AG04449 (cell line): Measurements from ENCODE around the gene PHF21B.
"Not testable (repeated sequence)": the region's sequence is repeated elsewhere in the genome, so short reads cannot be mapped to it uniquely, and the experiment has no call there.

ENCODE experiments used
- CTCF ChIA-PET: fragments of 350-600 bp; formaldehyde crosslinking; extraction: SDS; loops from one replicate; lab custom pipeline; 2021; ENCODE audit warnings: antibody characterized with exemption; lab: Yijun Ruan, JAX
- POLR2A ChIA-PET: fragments of 400-600, 350-600 bp; formaldehyde crosslinking; extraction: SDS; loops from one replicate; lab custom pipeline; 2020; ENCODE audit warnings: antibody characterized with exemption, inconsistent platforms; lab: Yijun Ruan, JAX
- DNase-seq: peaks from one replicate; pipeline ENCODE4 v3.0.0-alpha.2; 2010; ENCODE audit warnings: low read depth, low spot score
- H3K4me3 ChIP-seq: 2 replicates; pipeline ENCODE4 v1.5.1; 2011; ENCODE audit warnings: low read depth, mild to moderate bottlenecking, control low read depth, low read length
- CTCF ChIP-seq: IDR thresholded peaks from one replicate; pipeline ENCODE4 v1.5.1; 2011; ENCODE audit warnings: mild to moderate bottlenecking, moderate library complexity, low read length, control low read depth, inconsistent platforms; ENCODE audit not compliant: insufficient read depth; ENCODE audit errors: missing control alignments

Gene PHF21B

GRCh38 chr22:44907765-44908737 lies 101.8 kb downstream of the PHF21B start:
- ChIA-PET CTCF (no interaction called here), POLR2A (no interaction called here)
- no peak overlapping the region for H3K4me3 ChIP-seq
- no peak for DNase-seq
- TF ChIP-seq CTCF, result no peak

DNA sequence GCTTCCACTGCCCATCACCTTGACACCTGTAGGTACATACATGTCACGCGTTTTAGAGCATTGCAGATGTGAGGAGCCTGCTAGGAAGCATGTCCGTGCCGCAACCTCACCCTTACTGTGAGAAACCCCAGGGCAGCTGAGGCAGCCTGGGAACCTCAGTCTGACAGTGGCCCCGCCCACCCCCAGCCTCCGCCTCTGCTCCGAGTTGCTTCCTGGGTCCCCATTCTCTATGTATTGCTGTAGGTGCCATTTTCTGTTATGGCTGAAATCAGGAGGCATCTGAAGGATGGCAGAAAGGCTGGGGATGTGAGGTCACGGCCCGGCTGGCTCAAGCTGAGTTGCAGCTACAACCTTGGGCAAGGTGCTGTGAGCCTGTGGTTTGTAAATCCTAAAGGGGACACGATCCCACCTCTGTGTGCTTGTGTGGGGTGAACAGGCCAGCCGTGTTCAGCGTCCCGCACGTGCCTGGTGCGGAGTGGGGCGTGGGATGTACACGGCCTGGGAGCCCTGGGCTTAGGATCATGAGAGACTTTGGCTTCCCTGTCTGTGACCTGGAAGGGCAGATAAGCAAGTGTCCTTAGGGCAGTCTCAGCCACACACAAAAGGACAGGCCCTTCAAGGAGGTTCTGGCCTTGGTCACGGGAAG lies 102.7 kb downstream of the PHF21B start:
- no peak overlapping the region for H3K4me3 ChIP-seq
- ChIA-PET CTCF (no interaction called here), POLR2A (no interaction called here)
- DNase-seq, result no peak
- no peak for TF ChIP-seq CTCF

DNA sequence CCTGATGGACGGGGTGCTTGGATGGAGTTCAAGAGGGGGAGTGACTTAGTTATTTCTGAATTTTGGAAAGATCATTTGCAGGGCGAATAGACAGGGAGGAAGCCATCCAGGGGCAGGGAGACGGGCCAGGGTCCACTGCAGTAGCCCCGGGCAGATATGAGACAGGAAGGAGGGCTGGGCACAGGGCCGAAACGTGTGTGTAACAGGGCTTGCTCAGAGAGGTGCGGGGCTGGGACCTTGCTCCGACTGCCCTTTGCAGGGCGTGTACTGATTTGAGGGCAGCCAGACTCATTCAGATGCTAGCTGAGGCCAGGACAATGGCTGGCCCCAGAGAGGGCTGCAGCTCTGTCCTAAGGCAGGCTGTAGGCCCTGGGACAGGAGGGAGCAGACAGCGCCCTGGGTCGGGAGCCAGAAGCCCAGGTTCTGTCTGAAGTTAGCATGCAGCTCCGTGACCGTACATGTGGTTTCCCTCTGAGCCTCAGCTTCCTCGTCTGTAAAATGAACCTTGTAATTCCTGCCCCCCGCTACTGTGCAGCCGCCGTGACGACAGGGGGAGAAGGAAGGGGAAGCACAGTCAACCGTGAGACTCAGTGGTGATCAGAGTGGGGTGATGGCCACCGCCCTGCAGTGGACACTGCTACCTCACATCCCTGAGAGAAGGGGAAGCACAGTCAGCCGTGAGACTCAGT lies 103.4 kb downstream of the PHF21B start:
- no peak for TF ChIP-seq CTCF
- CTCF ChIA-PET, result no interaction called here
- POLR2A ChIA-PET, result no interaction called here
- no peak overlapping the region for H3K4me3 ChIP-seq
- no peak for DNase-seq

GRCh38 chr22:44904492-44905152 lies 105.2 kb downstream of the PHF21B start:
- H3K4me3 ChIP-seq, CTCF ChIA-PET, POLR2A ChIA-PET, DNase-seq: not testable (repeated sequence)

DNA sequence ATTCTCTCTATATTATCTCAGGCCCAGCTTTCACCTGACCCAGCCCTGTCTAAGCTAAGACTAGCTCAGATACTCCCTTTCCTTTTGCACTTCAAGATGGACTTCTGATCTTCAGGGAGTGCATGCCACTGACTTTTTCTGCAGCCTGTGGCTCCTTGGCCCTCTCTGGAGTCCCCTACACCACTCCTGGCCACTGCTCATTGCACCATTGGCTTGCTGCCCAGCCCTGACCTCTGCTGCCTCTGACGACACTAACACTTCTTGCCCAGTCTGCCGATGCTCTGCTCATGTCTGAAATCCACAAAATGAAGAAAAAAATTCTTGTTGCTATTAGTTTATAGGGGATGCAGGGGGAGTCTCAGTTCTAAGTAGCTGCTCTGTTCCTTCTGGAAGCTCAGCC lies 106.6 kb downstream of the PHF21B start:
- CTCF ChIA-PET, POLR2A ChIA-PET, H3K4me3 ChIP-seq, DNase-seq: not testable (repeated sequence)

DNA sequence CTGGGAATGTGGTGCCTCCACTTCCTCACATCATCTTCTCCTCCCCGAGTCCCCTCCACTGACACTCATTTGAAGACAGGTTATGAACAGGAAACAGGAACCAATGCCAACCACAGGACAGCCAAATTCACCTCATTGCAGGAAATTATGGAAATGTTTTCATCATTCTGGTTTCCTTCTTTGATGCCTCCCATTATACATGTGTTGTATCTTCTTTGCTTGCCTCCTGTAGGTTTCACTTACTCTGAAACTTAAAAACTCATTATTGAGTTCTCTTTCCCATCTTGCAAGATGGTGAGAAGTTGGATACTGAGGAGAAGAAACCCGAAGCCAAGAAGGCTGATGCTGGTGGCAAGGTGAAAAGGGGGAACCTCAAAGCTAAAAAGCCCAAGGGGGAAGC lies 108.5 kb downstream of the PHF21B start:
- DNase-seq, result no peak
- POLR2A ChIA-PET, result no interaction called here
- no peak for TF ChIP-seq CTCF
- CTCF ChIA-PET, result no interaction called here
- H3K4me3 ChIP-seq, result no peak overlapping the region
